GM12875 (cell line): ENCODE data around the gene PFDN5.

ENCODE experiments used
- H3K4me3 ChIP-seq: one replicate; pipeline ENCODE4 v1.5.1; 2011; ENCODE audit warnings: low read depth, low read length, control low read depth
- CTCF ChIP-seq: IDR thresholded peaks from 2 replicates; pipeline ENCODE4 v1.5.1; 2011; ENCODE audit warnings: low read depth, mild to moderate bottlenecking, control low read depth, inconsistent platforms, low read length, moderate library complexity, borderline replicate concordance; ENCODE audit not compliant: insufficient read depth

PFDN5 gene

GRCh38 chr12:53313996-53314395 is 18.7 kb downstream of the PFDN5 start:
- TF ChIP-seq CTCF: no peak

GRCh38 chr12:53320352-53321195 is 25.2 kb downstream of the PFDN5 start:
- no peak for TF ChIP-seq CTCF
- H3K4me3 ChIP-seq: peak overlapping the region; percentile 63

More at GRCh38 chr12:53313996-53314395, 18.7 kb downstream of the PFDN5 start:
- no peak overlapping the region for H3K4me3 ChIP-seq

- peak overlapping the region; percentile 63 for H3K4me3 ChIP-seq
- TF ChIP-seq CTCF: no peak
Observed at GRCh38 chr12:53324113-53324778, 28.9 kb downstream of the PFDN5 start.

GRCh38 chr12:53324779-53325510 is 29.6 kb downstream of the PFDN5 start:
- TF ChIP-seq CTCF: peak; percentile 73
- peak overlapping the region; percentile 63 for H3K4me3 ChIP-seq

GRCh38 chr12:53325511-53326061 is 30.2 kb downstream of the PFDN5 start:
- H3K4me3 ChIP-seq: peak overlapping the region; percentile 63
- no peak for TF ChIP-seq CTCF

- TF ChIP-seq CTCF: no peak
- H3K4me3 ChIP-seq: no peak overlapping the region
Observed at GRCh38 chr12:53326460-53327185, 31.3 kb downstream of the PFDN5 start.
